ENCODE data around the gene CHD6.

The CHD6 gene

DNA sequence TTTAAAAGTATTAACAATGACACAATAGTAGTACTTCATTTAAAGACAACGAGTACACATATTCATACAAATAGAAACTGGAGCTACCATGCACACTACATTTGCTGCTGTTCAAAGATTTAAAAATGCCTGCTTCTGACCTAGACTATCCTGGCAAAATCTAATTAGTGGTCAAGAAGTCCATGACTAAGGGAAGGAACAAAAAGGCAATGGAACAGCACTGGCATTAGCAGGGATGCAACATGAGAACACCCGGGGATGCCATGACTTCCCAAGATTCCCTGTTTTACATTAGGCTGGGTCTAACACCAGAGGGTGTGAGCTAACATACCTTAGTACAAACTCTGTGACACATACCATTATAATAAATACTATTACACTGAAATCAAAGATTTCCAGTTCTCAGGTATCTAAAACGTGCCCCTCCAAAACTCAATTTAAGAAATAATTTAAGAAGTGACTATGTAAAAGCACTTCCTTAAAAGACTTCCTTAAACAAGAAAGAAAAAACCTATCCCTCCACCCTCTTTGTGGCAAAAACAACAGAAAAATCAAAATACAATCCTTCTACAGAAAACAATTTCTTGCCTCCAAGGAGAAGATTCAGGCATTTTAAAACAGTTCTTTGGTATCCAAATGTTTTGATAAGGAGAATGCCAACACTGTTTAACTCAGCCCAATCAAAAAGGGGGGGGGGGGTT, 25.5 kb downstream of the CHD6 start:
- DNase-seq (ENCODE audit: low read depth in 2 of 2) = no peak

- DNase-seq (ENCODE audit: low read depth in 2 of 2) = no peak
Observed at GRCh38 chr20:41587956-41588355, 30.2 kb downstream of the CHD6 start.

- no peak for DNase-seq (ENCODE audit: low read depth in 2 of 2)
Observed at GRCh38 chr20:41587523-41587922, 30.7 kb downstream of the CHD6 start.

GRCh38 chr20:41586772-41587171, 31.4 kb downstream of the CHD6 start:
- DNase-seq (ENCODE audit: low read depth in 2 of 2) = no peak

- DNase-seq (ENCODE audit: low read depth in 2 of 2) = no peak
Observed at GRCh38 chr20:41580350-41580749, 37.8 kb downstream of the CHD6 start.

- DNase-seq (ENCODE audit: low read depth in 2 of 2) = no peak
Observed at GRCh38 chr20:41577129-41578009, 40.8 kb downstream of the CHD6 start.

GRCh38 chr20:41575412-41575811, 42.8 kb downstream of the CHD6 start:
- DNase-seq (ENCODE audit: low read depth in 2 of 2) = no peak

DNA sequence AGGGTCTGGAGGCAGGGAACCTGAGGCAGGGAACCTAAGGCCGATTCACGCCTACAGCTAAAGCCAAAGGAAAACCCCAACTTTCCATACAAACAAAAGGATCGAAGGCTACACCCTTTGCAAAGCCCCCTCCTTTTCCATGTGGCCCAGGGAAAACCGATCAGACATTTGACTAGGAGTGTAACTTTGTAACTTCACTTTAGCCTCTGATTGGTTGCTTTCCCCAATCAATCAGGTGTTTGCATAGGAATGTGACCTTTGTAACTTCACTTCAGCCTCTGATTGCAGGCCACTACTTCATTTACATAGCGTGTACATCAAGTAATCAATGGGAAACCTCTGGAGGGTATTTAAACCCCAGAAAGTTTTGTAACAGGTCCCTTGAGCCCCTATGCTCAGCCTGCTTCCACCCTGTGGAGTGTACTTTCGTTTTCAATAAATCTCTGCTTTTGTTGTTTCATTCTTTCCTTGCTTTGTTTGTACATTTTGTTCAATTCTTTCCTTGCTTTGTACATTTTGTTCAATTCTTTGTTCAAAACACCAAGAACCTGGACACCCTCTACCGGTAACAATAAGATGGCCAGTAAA, 43.3 kb downstream of the CHD6 start:
- DNase-seq (ENCODE audit: low read depth in 2 of 2) = no peak

DNA sequence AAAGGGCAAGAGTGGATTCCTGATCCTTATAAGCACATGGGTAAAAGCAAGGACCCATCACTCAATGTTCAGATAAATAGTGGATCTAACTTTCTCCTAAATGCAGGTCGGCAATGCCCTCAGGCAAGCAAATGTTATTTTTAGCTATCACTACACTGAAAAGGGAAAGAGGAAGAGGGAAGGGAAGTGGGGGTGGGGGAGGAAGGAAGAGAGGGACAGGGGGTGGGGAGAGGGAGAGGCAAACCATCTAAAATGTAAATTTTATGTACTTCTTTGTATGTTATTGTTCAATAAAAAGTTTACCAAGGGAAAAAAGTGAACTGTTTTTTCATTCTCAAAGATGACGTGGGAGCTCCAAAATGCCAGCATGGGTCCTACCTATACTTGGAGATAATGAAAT, 44.2 kb downstream of the CHD6 start:
- no peak for DNase-seq (ENCODE audit: low read depth in 2 of 2)

DNA sequence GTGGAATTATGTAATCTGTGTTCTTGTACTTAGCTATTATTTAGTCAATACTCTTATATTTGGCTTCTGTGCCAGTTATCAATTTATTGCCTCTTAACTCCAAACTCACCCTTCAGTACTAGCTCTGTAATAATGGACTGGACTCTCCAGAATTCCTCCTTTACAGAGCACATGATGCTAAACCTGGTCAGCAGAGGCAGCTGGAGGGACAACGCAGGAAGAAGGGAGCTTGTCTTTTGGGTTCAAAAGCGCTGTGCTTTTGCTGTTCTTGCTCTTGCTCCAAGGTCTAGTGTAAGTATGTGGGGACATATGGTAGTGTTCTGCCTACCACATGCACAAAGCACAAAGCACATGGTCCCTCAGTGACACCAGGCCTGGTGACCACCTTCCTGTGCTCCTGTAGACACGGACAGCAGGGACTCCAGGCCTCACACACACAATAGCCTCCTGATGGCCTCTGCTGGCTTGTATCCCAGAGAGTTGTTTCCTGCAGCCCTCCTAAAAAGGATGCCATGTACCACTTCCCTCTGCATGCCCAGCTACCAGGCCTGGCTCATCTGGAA, 46.1 kb downstream of the CHD6 start:
- DNase-seq (ENCODE audit: low read depth in 2 of 2) = no peak

DNA sequence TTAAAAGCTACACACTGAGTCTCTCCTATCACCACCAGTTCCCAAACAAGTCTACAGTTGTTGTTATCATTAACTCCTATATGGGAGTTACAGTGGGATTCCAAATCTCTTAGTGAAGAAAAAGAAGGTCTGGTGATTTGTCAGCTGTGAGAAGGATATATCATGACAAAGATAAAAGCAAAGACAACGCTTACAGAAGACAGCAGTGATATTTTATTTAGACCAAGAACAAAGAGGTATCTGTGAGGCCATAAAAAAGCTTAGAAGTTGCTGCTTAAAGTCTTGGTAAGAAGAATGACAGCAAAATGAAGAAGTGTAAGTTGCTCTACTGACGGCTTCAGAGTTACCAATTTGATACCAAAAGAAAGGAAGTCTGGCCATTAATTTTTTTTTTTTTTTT, 47.2 kb downstream of the CHD6 start:
- DNase-seq (ENCODE audit: low read depth in 2 of 2) = no peak

- DNase-seq (ENCODE audit: low read depth in 2 of 2) = no peak
Observed at GRCh38 chr20:41570557-41570956, 47.6 kb downstream of the CHD6 start.

DNA sequence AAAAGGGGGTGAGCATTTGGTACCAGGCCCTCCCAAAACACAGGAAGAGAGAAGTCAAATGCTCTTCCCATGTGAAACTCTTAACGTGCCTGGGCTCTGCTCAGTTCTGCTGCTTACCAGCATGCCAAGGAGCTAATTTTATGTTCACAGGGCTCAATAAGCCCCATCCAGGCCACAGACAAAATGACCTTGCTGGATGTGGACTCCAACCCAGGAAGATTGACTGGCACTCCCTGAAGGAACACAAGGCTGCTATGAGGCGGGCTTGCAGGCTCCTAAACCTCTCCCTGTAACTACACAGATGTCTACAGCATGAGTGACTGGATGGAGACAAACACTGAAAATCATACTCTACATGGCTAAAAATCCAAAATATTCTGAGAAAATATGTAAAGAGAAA, 50.6 kb downstream of the CHD6 start:
- DNase-seq (ENCODE audit: low read depth in 2 of 2) = no peak

DNA sequence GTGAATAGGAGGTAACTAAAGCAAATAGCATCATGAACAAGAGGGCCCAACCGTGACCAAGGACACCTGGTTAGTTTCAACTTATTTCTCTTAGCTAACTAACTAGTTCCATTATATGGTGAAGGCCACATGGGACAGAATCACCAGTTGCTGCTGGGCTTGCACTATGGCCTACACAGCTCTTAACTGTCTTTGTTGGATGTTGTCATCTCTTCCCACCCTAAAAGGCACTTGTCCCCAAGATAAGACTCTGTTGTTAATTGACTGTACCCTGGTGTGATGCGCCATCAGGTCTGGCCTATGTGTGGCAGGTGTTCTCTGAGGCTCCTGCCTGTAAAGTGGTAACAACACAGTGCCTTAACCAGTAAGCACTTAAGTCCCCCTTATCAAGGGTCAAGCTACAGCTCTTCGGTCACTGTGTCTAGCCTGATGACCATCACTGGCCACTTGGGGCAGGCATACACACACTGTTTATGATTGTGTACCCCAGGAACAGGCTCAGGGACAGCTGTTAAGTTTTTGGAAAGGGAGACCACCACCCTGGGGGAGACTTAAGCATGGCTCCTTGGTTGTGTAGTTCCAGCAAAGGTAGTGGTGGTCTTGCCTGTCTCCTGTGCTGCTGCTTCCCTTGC, 51.2 kb downstream of the CHD6 start:
- DNase-seq (ENCODE audit: low read depth in 2 of 2) = no peak

- no peak for DNase-seq (ENCODE audit: low read depth in 2 of 2)
Observed at GRCh38 chr20:41563087-41563486, 55.1 kb downstream of the CHD6 start.

GRCh38 chr20:41560970-41561369, 57.2 kb downstream of the CHD6 start:
- no peak for DNase-seq (ENCODE audit: low read depth in 2 of 2)

GRCh38 chr20:41559658-41560057, 58.5 kb downstream of the CHD6 start:
- no peak for DNase-seq (ENCODE audit: low read depth in 2 of 2)

- no peak for DNase-seq (ENCODE audit: low read depth in 2 of 2)
Observed at GRCh38 chr20:41553142-41553879, 64.9 kb downstream of the CHD6 start.

GRCh38 chr20:41552295-41553068, 65.7 kb downstream of the CHD6 start:
- no peak for DNase-seq (ENCODE audit: low read depth in 2 of 2)

- no peak for DNase-seq (ENCODE audit: low read depth in 2 of 2)
Observed at GRCh38 chr20:41551011-41551705, 67.0 kb downstream of the CHD6 start.
